ENCODE measurements around the gene KCNG2.

GRCh38 chr18:79930020-79930642, 132.4 kb downstream of the KCNG2 start:
- TF ChIP-seq, protein P1, sequence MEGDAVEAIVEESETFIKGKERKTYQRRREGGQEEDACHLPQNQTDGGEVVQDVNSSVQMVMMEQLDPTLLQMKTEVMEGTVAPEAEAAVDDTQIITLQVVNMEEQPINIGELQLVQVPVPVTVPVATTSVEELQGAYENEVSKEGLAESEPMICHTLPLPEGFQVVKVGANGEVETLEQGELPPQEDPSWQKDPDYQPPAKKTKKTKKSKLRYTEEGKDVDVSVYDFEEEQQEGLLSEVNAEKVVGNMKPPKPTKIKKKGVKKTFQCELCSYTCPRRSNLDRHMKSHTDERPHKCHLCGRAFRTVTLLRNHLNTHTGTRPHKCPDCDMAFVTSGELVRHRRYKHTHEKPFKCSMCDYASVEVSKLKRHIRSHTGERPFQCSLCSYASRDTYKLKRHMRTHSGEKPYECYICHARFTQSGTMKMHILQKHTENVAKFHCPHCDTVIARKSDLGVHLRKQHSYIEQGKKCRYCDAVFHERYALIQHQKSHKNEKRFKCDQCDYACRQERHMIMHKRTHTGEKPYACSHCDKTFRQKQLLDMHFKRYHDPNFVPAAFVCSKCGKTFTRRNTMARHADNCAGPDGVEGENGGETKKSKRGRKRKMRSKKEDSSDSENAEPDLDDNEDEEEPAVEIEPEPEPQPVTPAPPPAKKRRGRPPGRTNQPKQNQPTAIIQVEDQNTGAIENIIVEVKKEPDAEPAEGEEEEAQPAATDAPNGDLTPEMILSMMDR (conservative IDR thresholded peaks at IDR 0.05; ENCODE audit: low read length): no peak
- TF ChIP-seq EZH2phosphoT487 (IDR thresholded peaks at IDR 0.05; ENCODE audit: borderline replicate concordance, low read depth, low read length): no peak

Data from OCI-LY7 (cell line).